Measurements from ENCODE around the gene RASL10B.
"Not testable (repeated sequence)": the region's sequence is repeated elsewhere in the genome, so short reads cannot be mapped to it uniquely, and the experiment has no call there.

Gene RASL10B, protein sequence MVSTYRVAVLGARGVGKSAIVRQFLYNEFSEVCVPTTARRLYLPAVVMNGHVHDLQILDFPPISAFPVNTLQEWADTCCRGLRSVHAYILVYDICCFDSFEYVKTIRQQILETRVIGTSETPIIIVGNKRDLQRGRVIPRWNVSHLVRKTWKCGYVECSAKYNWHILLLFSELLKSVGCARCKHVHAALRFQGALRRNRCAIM

GRCh38 chr17:35731239-35731916, at the start of gene RASL10B:
Gene RASL10B (plus strand): TSS chr17:35731639. CDS start chr17:35735185, 3,546 bp downstream.
- no peak for DNase-seq

DNA sequence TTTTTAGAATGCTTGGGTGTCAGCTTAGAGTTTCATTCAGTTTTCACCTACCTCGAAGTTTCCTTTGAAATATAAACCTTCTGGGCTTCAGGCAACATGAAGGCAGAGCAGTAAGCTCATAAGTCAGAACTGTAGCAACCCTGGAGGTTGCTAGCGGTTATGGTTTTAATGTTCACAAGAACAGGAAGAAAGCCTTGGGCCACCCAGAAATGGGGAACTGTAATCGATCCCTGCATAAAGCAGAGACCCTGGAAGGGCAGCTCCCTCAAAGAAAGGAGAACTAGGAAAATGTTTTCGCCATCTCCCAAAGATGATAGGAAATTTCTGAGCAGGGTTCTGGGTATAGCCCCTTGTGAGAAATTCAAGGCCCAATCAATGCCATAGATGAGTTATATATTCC, 47.8 kb upstream of the RASL10B start:
- DNase-seq = no peak

- no peak for DNase-seq
These were observed 47.2 kb upstream of the RASL10B start for GRCh38 chr17:35684055-35684802.

DNA sequence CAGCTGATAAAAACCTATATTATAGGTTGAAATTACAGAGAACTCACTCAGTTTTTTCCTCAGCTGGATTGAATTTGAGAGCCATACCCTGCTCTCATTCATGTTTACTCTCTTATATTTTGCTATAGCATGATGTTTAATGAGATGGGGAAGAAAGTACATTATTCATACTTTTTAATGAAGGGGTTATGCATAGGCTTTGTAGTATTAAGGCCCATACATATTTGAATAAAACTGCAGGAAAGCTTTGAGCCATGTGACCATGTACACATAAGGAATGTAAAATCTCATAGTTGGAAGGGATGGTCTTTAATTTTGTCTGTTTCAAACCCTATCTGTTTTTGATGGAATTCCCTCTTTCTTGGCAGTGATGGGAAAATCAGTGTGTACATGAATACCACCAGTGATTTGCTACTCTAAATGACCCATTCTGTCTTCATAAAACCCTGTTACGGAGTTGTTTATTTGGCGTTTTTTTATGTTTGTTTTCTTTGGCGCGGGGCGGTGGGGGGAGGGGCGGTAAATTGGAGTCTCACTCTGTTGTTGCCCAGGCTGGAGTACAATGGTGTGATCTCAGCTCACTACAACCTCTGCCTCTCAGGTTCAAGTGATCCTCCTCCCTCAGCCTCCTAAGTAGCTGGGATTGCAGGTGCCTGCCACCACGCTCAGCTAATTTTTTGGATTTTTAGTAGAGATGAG, 38.8 kb upstream of the RASL10B start:
- DNase-seq = no peak

DNA sequence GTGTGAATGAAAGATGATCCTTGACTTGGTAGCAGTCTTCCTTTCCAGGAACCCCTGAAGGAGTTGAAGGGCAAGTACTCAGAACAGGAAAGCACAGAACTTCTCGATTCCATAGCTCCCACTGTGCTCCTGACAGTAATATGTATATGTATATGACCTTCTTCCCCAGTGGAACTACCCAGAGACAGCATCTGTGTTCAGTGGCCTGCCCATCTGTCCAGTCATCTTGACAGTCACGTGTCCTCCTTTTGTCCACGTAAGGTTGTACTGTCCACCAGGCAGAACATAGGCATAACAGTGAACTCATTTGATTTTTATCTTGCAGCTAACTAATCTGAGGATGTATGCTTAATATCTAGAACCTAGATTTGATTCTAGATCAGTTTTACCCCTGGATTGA, 37.8 kb upstream of the RASL10B start:
- no peak for DNase-seq

GRCh38 chr17:35694906-35695305, 36.5 kb upstream of the RASL10B start:
- DNase-seq = no peak

- DNase-seq = no peak
These were observed 35.8 kb upstream of the RASL10B start for GRCh38 chr17:35695613-35696012.

GRCh38 chr17:35698800-35699199, 32.6 kb upstream of the RASL10B start:
- no peak for DNase-seq

GRCh38 chr17:35700150-35700549, 31.3 kb upstream of the RASL10B start:
- no peak for DNase-seq

DNA sequence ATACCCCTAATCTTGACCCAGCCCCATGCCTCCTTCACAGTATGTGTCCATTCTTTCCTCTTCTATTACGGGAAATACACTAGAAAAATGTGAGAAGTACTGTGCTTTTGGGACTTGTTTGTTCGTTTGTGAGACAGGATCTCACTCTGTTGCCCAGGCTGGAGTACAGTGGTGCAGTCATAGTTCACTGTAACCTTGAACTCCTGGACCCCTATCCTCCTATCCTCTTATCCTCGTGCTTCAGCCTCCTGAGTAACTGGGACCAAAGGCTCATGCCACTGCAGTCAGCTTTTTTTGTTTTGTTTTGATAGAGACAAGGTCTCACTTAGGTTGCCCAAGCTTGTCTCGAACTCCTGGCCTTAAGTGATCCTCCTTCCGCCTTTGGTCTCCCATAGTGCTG, 29.9 kb upstream of the RASL10B start:
- no peak for DNase-seq

DNA sequence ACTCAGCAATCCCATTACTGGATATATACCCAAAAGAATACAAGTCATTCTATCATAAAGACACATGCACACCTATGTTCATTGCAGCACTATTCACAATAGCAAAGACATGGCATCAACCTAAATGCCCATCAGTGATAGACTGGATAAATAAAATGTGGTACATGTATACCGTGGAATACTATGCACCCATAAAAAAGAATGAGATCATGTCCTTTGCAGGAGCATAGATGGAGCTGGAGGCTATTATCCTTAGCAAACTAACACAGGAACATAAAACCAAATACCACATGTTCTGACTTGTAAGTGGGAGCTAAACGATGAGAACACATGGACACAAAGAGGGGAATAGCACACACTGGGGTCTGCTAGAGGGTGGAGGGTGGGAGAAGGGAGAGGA, 28.1 kb upstream of the RASL10B start:
- not testable (repeated sequence) for DNase-seq

DNA sequence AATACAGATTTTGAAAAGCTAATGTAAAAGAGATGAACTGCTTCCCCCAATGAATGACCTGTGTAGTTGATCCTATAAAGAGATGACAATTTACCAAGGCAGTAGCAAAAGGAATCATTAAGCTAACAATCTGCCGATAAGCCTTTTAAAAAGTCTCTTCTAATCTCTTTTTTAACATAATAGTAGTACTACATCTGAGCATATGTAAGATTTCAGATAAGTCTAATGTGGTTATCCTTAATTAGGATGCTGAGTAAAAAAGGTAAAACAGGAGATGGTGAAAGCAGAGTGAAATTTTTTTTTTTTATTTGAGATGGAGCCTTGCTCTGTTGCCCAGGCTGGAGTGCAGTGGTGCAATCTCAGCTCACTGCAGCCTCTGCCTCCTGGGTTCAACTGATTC, 26.2 kb upstream of the RASL10B start:
- no peak for DNase-seq

DNA sequence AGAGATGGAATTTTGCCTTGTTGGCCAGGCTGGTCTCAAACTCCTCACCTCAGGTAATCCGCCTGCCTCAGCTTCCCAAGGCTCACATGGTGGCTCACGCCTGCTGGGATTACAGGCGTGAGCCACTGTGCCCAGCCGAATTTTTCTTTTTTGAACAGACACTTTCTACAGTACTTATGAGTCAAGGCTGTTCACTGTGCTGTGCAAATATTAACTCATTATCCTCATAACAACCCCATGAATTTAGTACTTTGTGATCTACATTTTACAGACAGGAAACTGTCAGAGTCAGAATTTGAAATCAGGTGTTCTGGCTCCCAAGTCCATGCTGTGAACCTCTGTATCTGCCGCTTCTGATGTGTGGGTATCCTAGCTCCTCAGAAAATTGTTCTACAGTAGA, 25.7 kb upstream of the RASL10B start:
- no peak for DNase-seq

GRCh38 chr17:35708149-35708548, 23.3 kb upstream of the RASL10B start:
- DNase-seq = no peak

- no peak for DNase-seq
These were observed 22.5 kb upstream of the RASL10B start for GRCh38 chr17:35708951-35709350.

GRCh38 chr17:35709874-35710273, 21.6 kb upstream of the RASL10B start:
- no peak for DNase-seq

DNA sequence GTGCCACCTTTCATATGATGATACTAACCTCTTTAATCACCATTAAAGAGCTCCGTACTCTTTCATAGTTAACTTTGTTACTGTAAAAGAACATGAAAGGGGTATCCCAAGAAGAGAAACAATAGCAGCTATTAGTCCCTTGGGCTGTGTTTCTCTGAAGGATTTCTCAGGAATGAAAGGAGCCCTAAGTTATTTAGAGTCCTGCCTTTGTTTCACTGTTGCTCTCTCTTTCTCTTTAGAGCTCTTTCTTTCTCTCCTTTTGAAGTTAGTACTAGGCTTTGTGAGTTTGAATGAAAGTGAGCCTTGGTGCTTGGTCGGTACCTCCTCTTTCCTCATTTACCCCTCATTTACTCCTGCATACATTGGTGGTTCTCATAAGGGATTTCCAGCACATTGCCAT, 20.5 kb upstream of the RASL10B start:
- DNase-seq = no peak

DNA sequence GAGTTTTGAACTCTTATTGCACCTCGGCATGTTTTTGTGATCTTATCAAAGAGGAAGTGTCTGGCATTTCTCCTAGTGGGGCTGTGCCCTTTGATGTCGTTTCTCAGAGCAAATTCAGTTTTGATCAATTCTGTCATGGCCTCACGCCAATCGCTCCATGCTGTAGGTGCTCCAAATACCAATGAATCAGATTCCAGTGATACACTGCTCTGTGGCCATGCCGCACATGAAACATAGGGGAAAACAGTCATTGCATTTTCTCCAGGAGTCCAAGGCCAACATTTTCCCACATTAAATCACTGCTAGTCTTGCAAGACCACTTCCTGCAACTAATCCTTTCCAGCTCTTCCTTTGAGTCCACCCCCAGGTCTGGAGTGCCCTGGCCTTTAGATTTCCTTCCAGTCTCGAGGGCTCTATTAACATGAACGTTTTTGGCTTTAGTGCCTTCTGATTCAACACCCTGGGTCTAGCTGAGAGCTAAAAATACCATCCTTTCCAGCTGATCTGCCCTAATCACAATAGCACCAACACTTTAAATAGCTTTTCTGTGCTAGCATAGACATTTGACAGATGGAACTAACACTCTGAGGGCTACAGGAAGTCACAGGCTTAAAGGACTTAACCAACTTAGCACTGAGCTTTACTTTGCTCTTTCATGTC, 18.2 kb upstream of the RASL10B start:
- peak; percentile 24 for DNase-seq

GRCh38 chr17:35714988-35715387, 16.5 kb upstream of the RASL10B start:
- DNase-seq = no peak

GRCh38 chr17:35715416-35715815, 16.0 kb upstream of the RASL10B start:
- no peak for DNase-seq

DNA sequence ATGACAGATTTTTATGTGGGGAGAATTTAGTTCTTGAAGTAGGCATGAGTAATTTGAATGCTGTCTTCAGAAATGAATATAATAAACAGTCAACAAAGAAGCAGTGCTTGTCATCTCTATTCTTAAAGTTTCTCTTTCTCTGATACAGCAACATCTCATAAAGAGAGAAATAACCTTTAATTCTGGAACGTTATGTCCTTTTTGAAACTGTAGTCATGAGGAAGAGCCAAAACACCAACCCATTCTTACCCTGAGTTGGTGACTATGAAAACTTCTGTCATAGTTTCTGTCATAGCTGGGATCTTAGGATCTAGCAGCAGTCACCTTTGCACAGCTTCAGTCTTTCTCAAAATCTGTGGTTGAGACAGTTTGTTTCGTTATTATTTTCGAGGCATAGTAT, 15.3 kb upstream of the RASL10B start:
- no peak for DNase-seq

DNA sequence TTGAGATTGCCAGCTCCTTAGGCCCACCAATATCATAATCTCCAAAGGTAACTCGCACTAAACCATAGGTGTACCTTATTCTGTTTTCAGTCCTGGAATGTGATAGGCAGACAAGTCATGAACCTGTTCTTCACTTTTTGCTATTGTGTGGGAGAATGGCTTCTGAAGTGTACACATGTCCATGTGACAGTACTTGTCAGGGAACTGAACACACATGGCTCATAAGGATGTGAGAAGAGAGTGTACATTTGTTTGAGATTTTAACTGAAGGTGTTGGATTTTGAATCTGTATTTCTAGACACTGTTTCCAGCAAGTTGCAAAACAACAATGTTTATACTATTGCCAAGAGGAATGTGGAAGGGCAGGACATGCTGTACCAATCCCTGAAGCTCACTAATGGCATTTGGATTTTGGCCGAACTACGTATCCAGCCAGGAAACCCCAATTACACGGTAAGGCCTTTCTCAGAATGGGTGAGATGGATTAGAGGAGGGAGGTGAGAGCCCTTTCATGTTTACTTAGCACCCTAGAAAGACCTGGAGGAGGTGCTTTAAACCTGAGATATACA, 14.5 kb upstream of the RASL10B start:
- no peak for DNase-seq

DNA sequence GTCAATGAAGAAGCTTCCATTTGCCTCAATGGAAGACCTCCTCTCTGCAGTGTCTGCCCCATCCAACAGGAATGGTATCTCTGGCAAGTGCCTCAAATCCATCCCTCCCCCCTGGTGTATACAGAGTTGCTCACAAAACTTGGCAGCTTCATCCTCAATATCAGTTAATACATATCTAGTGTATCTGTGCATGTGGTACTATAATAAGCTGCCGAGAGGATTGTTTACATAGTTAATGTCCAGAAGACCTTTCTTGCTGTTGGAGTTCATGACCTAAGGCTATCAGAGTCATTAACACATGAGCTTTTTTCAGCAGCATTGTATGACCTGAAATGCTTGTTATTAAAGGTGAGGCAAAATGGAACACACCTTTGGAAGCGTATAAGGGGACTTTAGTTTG, 14.0 kb upstream of the RASL10B start:
- no peak for DNase-seq

All from amniotic stem cell (primary cell).